ENCODE data around the gene ZNF132.
"Not testable (repeated sequence)": the region's sequence is repeated elsewhere in the genome, so short reads cannot be mapped to it uniquely, and the experiment has no call there.

The ZNF132 gene

GRCh38 chr19:58406818-58407657 is 32.9 kb downstream of the ZNF132 start:
- DNase-seq (ENCODE audit: low read depth in 2 of 2), result no peak

- DNase-seq (ENCODE audit: low read depth in 2 of 2), result not testable (repeated sequence)
Measured at GRCh38 chr19:58403920-58404478, 36.0 kb downstream of the ZNF132 start.

GRCh38 chr19:58401840-58402421 is 38.0 kb downstream of the ZNF132 start:
- DNase-seq (ENCODE audit: low read depth in 2 of 2), result no peak

- DNase-seq (ENCODE audit: low read depth in 2 of 2), result peak; percentile 97 to 98
Measured at GRCh38 chr19:58400916-58401839, 38.8 kb downstream of the ZNF132 start.

GRCh38 chr19:58400316-58400915 is 39.5 kb downstream of the ZNF132 start:
- no peak for DNase-seq (ENCODE audit: low read depth in 2 of 2)

- DNase-seq (ENCODE audit: low read depth in 2 of 2), result no peak
Measured at GRCh38 chr19:58399903-58400302, 40.0 kb downstream of the ZNF132 start.

- DNase-seq (ENCODE audit: low read depth in 2 of 2), result no peak
Measured at GRCh38 chr19:58398545-58398944, 41.4 kb downstream of the ZNF132 start.

- DNase-seq (ENCODE audit: low read depth in 2 of 2), result no peak
Measured at GRCh38 chr19:58398087-58398486, 41.9 kb downstream of the ZNF132 start.

GRCh38 chr19:58397533-58398037 is 42.4 kb downstream of the ZNF132 start:
- no peak for DNase-seq (ENCODE audit: low read depth in 2 of 2)

GRCh38 chr19:58396691-58397532 is 43.0 kb downstream of the ZNF132 start:
- DNase-seq (ENCODE audit: low read depth in 2 of 2), result no peak

- DNase-seq (ENCODE audit: low read depth in 2 of 2), result no peak
Measured at GRCh38 chr19:58395979-58396627, 43.9 kb downstream of the ZNF132 start.

GRCh38 chr19:58395220-58395978 is 44.6 kb downstream of the ZNF132 start, which contains the start of gene RNF225:
RNF225 (plus strand) TSS chr19:58395656; CDS start chr19:58396090, 434 bp downstream.
- DNase-seq (ENCODE audit: low read depth in 2 of 2), result no peak

- DNase-seq (ENCODE audit: low read depth in 2 of 2), result no peak
Measured at GRCh38 chr19:58394821-58395219, 45.1 kb downstream of the ZNF132 start.

GRCh38 chr19:58393725-58394033 is 46.3 kb downstream of the ZNF132 start:
- DNase-seq (ENCODE audit: low read depth in 2 of 2), result no peak

GRCh38 chr19:58392945-58393724 is 46.8 kb downstream of the ZNF132 start:
- no peak for DNase-seq (ENCODE audit: low read depth in 2 of 2)

GRCh38 chr19:58388175-58388526 is 51.8 kb downstream of the ZNF132 start:
- DNase-seq (ENCODE audit: low read depth in 2 of 2), result no peak

- DNase-seq (ENCODE audit: low read depth in 2 of 2), result no peak
Measured at GRCh38 chr19:58387338-58388174, 52.4 kb downstream of the ZNF132 start.
